ENCODE measurements around the gene COX7A1. TPM values are rescaled to one million over a fixed set of nuclear protein-coding genes. Genes with fewer than 3 reads are reported as not detected.

COX7A1 gene
- total RNA-seq, 2 donors from 2014 or later: 5.5 to 21.3 TPM

Other genes with a start within 250 kb of the COX7A1 start
- 1 to 10 TPM; 1.0 to 6.1 TPM for gene HCST, start 249.9 kb downstream of the COX7A1 start, total RNA-seq
- 10 to 100 TPM in 1 of 2 donors, 1 to 10 TPM in 1; 8.2 to 41.3 TPM for gene TYROBP, start 244.2 kb downstream of the COX7A1 start, total RNA-seq
- 10 to 100 TPM; 12.5 to 14.7 TPM for gene LRFN3, start 216.1 kb downstream of the COX7A1 start, total RNA-seq
- gene SDHAF1, start 157.3 kb downstream of the COX7A1 start, total RNA-seq: 10 to 100 TPM; 19.6 to 20.0 TPM
- 1 to 10 TPM; 6.5 to 9.0 TPM for gene SYNE4, start 143.6 kb downstream of the COX7A1 start, total RNA-seq
- 10 to 100 TPM; 15.3 to 22.1 TPM for gene ALKBH6, start 138.2 kb downstream of the COX7A1 start, total RNA-seq
- gene CLIP3, start 119.6 kb downstream of the COX7A1 start, total RNA-seq: 10 to 100 TPM in 1 of 2 donors, 1 to 10 TPM in 1; 3.1 to 10.6 TPM
- gene THAP8, start 98.2 kb downstream of the COX7A1 start, total RNA-seq: 1 to 10 TPM; 3.6 to 4.5 TPM
- gene WDR62, start 97.5 kb downstream of the COX7A1 start, total RNA-seq: 1 to 10 TPM in 1 of 2 donors, under 1 TPM in 1; 0.84 to 4.5 TPM
- gene OVOL3, start 41.3 kb downstream of the COX7A1 start, total RNA-seq: not detected
- gene POLR2I, start 37.6 kb downstream of the COX7A1 start, total RNA-seq: 10 to 100 TPM; 39.4 to 42.7 TPM
- 100 to 1,000 TPM in 1 of 2 donors, 10 to 100 TPM in 1; 90.0 to 102 TPM for gene TBCB, start 37.0 kb downstream of the COX7A1 start, total RNA-seq
- 100 to 1,000 TPM; 757 to 814 TPM for gene CAPNS1, start 12.4 kb downstream of the COX7A1 start, total RNA-seq
- gene ZNF565, start 62.2 kb upstream of the COX7A1 start, total RNA-seq: 1 to 10 TPM; 2.8 to 3.4 TPM
- 10 to 100 TPM; 33.9 to 40.6 TPM for gene ZNF146, start 62.7 kb upstream of the COX7A1 start, total RNA-seq
- 1 to 10 TPM; 3.7 to 4.0 TPM for gene ZFP14, start 226.8 kb upstream of the COX7A1 start, total RNA-seq